HUES6 (cell line): ENCODE measurements around the gene CA12.

Experiments used
- H3K27ac ChIP-seq: 2 replicates; pipeline ENCODE4 v1.7.0; 2013; ENCODE audit warnings: low read depth, mild to moderate bottlenecking, low read length, inconsistent platforms
- H3K27me3 ChIP-seq: 2 replicates; pipeline ENCODE4 v1.6.1; 2013; ENCODE audit warnings: low read length; ENCODE audit not compliant: control insufficient read depth, insufficient read depth
- H3K36me3 ChIP-seq: 2 replicates; pipeline ENCODE4 v1.6.1; 2013; ENCODE audit warnings: low read length; ENCODE audit not compliant: control insufficient read depth, insufficient read depth
- H3K4me1 ChIP-seq: 2 replicates; pipeline ENCODE4 v1.6.1; 2013; ENCODE audit warnings: low read length; ENCODE audit not compliant: control insufficient read depth, insufficient read depth
- H3K4me3 ChIP-seq: 2 replicates; pipeline ENCODE4 v1.5.1; 2013; ENCODE audit warnings: low read depth, low read length
- H3K9ac ChIP-seq: one replicate; pipeline ENCODE4 v1.6.1; 2013; ENCODE audit warnings: mild to moderate bottlenecking, low read length
- H3K9me3 ChIP-seq: 2 replicates; pipeline ENCODE4 v1.6.1; 2013; ENCODE audit warnings: low read depth, low read length; ENCODE audit not compliant: control insufficient read depth, insufficient read depth

The CA12 gene

DNA sequence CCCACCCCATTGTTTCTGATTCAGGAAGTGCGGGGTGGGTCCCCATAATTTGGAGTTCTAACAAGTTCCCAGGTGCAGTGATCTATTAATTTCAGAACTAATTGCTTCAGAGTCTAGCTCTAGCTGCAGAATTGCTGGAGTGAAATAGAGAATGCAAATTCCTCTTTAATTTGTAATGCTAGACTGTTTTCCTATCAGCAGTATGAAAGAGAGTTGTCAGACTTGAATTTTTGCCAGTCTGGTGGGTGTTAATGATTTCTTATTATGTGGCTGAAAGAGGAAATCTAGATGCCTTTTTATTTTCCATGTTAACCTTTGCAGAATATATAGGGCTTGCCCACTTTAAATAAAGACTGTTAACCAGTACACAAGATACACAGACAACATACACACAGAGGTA, 80.6 kb downstream of the CA12 start:
- Histone ChIP-seq H3K27ac (no peak overlapping the region), H3K4me1 (peaks cover 5% of the 10 kb centered on the region), H3K36me3 (peaks cover 7% of the 10 kb centered on the region; the same call in 1 of the 2 replicates), H3K9ac (no peak overlapping the region), H3K27me3 (no peaks in the 10 kb centered on the region), H3K4me3 (no peak overlapping the region), H3K9me3 (no peaks in the 10 kb centered on the region)

- Histone ChIP-seq H3K4me3 (no peak overlapping the region), H3K4me1 (peaks cover 5% of the 10 kb centered on the region), H3K36me3 (0 out of 2 replicates have a peak, but pooled peaks cover 3% of the 10 kb centered on the region), H3K9me3 (no peaks in the 10 kb centered on the region), H3K9ac (no peak overlapping the region), H3K27me3 (no peaks in the 10 kb centered on the region), H3K27ac (no peak overlapping the region)
Observed at GRCh38 chr15:63299943-63300575, 81.6 kb downstream of the CA12 start.

GRCh38 chr15:63296195-63296594, 85.5 kb downstream of the CA12 start:
- no peak overlapping the region for H3K4me3 ChIP-seq
- H3K27ac ChIP-seq: no peak overlapping the region
- H3K9me3 ChIP-seq: no peaks in the 10 kb centered on the region
- H3K4me1 ChIP-seq: peaks cover 5% of the 10 kb centered on the region
- H3K27me3 ChIP-seq: no peaks in the 10 kb centered on the region
- H3K36me3 ChIP-seq: no peaks in the 10 kb centered on the region
- H3K9ac ChIP-seq: no peak overlapping the region

GRCh38 chr15:63295341-63295740, 86.3 kb downstream of the CA12 start:
- Histone ChIP-seq H3K27me3 (no peaks in the 10 kb centered on the region), H3K4me1 (peaks cover 5% of the 10 kb centered on the region), H3K27ac (no peak overlapping the region), H3K9ac (no peak overlapping the region), H3K9me3 (no peaks in the 10 kb centered on the region), H3K4me3 (no peak overlapping the region), H3K36me3 (no peaks in the 10 kb centered on the region)

- H3K9me3 ChIP-seq: no peaks in the 10 kb centered on the region
- H3K4me1 ChIP-seq: no peaks in the 10 kb centered on the region
- H3K4me3 ChIP-seq: no peak overlapping the region
- no peaks in the 10 kb centered on the region for H3K36me3 ChIP-seq
- H3K27ac ChIP-seq: no peak overlapping the region
- no peak overlapping the region for H3K9ac ChIP-seq
- no peaks in the 10 kb centered on the region for H3K27me3 ChIP-seq
Observed at GRCh38 chr15:63294359-63294758, 87.3 kb downstream of the CA12 start.

DNA sequence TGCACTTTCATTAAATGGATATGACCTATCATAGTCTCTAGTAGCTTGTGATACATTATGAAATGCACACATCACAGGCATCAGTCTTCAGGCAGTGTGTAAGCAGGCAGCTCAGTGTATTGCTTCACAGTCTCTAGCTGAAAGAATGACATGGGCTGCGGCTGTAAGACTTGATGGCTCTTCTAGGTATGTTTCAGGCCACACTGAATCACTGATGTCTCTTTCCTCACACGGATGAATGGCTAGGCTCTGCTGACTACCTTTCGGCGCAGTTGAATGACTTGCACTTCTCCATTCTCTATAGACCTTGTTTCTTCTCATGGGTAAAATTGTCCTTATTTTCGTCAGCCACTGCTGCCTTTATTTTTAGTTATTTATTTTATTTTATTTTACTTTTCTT, 88.9 kb downstream of the CA12 start:
- Histone ChIP-seq H3K36me3 (no peaks in the 10 kb centered on the region), H3K9ac (no peak overlapping the region), H3K27ac (no peak overlapping the region), H3K9me3 (no peaks in the 10 kb centered on the region), H3K4me1 (no peaks in the 10 kb centered on the region), H3K4me3 (no peak overlapping the region), H3K27me3 (no peaks in the 10 kb centered on the region)

GRCh38 chr15:63292241-63292640, 89.4 kb downstream of the CA12 start:
- H3K9me3 ChIP-seq: no peaks in the 10 kb centered on the region
- no peaks in the 10 kb centered on the region for H3K27me3 ChIP-seq
- no peak overlapping the region for H3K4me3 ChIP-seq
- H3K36me3 ChIP-seq: no peaks in the 10 kb centered on the region
- H3K4me1 ChIP-seq: no peaks in the 10 kb centered on the region
- H3K9ac ChIP-seq: no peak overlapping the region
- H3K27ac ChIP-seq: no peak overlapping the region

DNA sequence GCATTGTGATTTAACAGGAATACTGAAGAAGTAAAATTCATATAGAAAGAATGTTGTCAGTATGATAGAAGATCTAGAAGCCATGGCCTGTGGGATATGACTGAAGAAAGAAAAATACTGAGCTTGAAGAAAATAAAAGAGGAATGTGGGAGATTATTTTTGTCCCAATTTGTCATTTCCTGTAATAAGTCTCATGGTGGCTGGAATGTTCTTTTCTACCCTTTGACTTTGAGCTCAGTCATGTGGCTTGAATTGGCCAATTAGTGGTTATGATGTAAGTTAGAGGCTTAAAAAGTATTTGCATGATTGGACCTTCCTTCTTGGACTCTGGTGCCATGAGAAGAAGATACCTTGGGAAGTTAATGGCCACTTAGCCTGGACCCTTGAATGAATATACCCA, 90.1 kb downstream of the CA12 start:
- Histone ChIP-seq H3K27me3 (no peaks in the 10 kb centered on the region), H3K9me3 (no peaks in the 10 kb centered on the region), H3K36me3 (no peaks in the 10 kb centered on the region), H3K4me3 (no peak overlapping the region), H3K4me1 (no peaks in the 10 kb centered on the region), H3K27ac (no peak overlapping the region), H3K9ac (no peak overlapping the region)

DNA sequence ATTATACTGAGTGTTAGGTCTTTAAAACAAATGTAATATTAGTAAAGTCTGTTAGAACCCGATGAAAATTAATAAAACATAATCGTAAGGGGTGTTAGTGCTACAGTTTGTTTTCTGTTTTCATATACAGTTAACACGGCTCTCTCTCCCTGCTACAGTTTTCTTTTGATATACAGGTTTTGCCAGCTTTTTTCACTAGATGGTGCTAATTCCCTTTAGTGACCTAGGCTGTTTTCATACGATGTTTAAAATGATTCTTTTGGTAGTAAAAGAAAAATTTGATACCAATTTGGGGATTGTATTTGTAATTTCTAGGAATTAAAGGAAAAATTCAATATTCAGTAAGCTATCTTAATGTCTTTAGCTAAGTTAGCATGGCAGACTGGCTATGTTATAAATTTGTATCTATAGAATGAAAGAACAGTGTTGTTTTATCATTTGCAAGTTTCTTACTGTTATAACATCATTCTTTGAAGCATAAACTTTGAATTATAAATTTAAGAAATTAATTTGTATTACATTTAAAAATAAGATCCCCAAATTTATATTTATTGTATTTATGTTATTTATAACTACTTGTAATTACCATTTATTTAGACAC, 92.8 kb downstream of the CA12 start:
- Histone ChIP-seq H3K9me3 (no peaks in the 10 kb centered on the region), H3K27ac (no peak overlapping the region), H3K36me3 (no peaks in the 10 kb centered on the region), H3K9ac (no peak overlapping the region), H3K27me3 (no peaks in the 10 kb centered on the region), H3K4me1 (no peaks in the 10 kb centered on the region), H3K4me3 (no peak overlapping the region)

- Histone ChIP-seq H3K27ac (no peak overlapping the region), H3K9ac (no peak overlapping the region), H3K4me1 (no peaks in the 10 kb centered on the region)
Observed at GRCh38 chr15:63288342-63288741, 93.3 kb downstream of the CA12 start.

DNA sequence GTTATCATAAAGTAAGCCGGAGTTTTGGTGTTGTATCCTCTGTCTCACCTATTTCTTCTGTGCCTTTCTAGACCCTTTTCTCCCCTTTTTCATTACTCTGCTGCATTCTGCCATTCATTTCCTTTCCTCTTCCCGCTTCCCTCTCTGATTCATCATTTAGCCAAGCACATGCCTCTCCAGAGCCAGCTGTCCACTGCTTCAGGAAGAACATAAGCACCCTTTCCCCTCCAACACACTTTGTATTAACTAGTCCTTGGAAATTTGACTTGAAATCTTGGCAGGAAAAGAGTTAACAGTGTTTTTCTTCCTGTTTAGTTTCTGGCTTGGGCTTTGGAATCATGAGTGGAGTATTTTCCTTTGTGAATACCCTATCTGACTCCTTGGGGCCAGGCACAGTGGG, 94.5 kb downstream of the CA12 start:
- Histone ChIP-seq H3K27ac (no peak overlapping the region), H3K36me3 (no peaks in the 10 kb centered on the region), H3K9me3 (no peaks in the 10 kb centered on the region), H3K9ac (no peak overlapping the region), H3K4me3 (no peak overlapping the region), H3K4me1 (no peaks in the 10 kb centered on the region), H3K27me3 (no peaks in the 10 kb centered on the region)

More at GRCh38 chr15:63288342-63288741, 93.3 kb downstream of the CA12 start:
- no peaks in the 10 kb centered on the region for H3K27me3 ChIP-seq
- no peaks in the 10 kb centered on the region for H3K36me3 ChIP-seq
- no peaks in the 10 kb centered on the region for H3K9me3 ChIP-seq
- H3K4me3 ChIP-seq: no peak overlapping the region
